Epithelial cell of esophagus (primary cell): Measurements from ENCODE around the gene SPC25.

Experiments
- DNase-seq: peaks from one replicate; pipeline ENCODE4 v3.0.0; 2010; ENCODE audit warnings: low read depth
- H3K4me3 ChIP-seq: 2 replicates; pipeline ENCODE4 v1.5.1; 2011; ENCODE audit warnings: mild to moderate bottlenecking, low read length, control low read depth
- CTCF ChIP-seq: IDR thresholded peaks from 2 replicates; pipeline ENCODE4 v1.5.1; 2011; ENCODE audit warnings: low read depth, mild to moderate bottlenecking, low read length, control low read depth, inconsistent platforms; ENCODE audit not compliant: insufficient read depth; ENCODE audit errors: missing control alignments

SPC25 gene

DNA sequence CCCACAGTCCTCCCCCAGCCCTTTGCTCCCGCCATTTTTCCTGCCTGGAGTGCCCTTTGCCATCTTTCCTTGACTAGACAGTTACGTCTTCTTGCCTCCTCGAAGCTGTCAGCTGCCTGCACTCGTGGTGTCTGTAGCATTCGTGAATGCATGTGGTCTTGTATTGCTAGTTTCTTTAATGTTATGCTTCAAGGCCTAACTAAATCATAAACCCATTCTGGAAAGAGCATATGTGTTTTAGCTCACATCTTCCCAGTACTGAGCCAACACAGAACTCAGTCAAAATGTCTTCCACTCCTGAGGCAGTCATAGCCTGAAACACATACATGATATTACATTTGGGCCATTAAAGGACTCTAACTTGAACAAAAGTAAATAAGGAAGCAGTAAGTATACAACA lies 35.6 kb downstream of the SPC25 start:
- no peak for TF ChIP-seq CTCF
- H3K4me3 ChIP-seq: no peak overlapping the region
- DNase-seq: no peak

GRCh38 chr2:168853471-168853870 lies 36.8 kb downstream of the SPC25 start:
- no peak overlapping the region for H3K4me3 ChIP-seq
- no peak for TF ChIP-seq CTCF
- DNase-seq: peak; percentile 59

DNA sequence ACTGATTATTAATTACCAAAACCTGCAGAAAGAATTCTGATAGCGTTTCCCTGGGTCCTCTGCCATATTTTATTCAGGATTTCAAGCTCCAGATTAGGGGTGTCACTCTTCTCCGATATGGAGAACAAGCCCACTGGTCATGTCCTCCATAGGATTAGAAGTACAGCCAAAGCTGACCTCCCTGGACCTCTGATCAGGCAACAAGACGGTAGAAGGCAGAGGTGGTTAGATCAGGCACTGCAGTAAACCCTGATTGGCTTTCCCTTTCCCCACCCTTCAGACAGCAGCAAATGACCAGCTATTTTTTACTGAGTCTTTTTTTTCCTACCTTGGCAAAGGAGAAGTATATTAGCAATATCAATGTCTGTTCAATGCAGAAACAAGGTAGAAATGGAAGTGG lies 37.7 kb downstream of the SPC25 start:
- TF ChIP-seq CTCF: no peak
- no peak overlapping the region for H3K4me3 ChIP-seq
- DNase-seq: no peak

DNA sequence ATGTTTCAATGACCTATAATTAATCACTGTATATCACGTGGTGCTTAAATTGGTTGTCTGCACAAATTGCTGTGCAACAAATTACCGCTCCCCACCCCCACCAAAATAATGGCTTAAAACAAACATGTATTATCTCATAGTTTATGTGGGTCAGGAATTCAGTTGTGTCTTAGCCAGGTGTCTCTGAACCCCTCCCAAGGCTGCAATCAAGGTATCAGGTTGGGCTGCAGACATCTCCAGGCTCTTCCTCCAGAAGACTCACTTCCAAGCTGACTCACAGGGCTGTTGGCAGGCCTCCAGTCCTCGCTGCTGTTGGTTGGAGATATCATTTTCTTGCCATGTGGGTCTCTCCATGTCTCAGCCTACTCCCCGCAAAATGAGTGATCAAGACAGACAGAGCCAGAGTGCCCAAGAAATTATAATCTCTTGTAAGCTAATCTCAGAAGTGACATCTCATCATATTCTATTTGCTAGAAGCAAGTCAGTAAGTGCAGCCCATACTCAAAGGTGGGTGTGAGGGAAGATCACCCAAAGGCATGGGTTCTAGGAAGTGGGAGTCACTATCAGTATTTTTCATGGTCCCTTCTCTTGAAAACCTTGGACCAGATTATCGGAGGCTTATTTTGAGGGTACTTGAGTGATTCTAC lies 38.4 kb downstream of the SPC25 start:
- TF ChIP-seq CTCF: no peak
- no peak overlapping the region for H3K4me3 ChIP-seq
- peak; percentile 93 for DNase-seq

DNA sequence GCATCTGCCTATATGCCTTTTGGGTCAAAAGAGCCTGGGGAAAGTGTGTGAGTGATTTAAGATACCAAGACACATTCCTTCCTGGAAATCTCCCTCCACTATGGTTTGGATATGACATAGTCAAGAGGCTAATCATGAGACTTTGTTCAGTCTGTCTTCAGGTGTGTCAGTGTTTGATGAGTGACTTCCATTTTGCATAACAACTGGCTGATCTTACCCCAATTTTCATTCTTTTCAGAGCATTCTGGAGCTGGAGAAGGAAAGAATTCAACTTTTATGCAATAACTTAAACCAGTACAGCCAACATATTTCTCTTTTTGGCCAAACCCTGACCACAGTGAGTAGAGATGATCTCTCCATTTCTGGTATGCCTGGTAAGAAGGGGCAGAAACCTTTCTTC lies 39.4 kb downstream of the SPC25 start:
- DNase-seq: no peak
- H3K4me3 ChIP-seq: no peak overlapping the region
- TF ChIP-seq CTCF: no peak

- peak; percentile 11 for DNase-seq
- peak; percentile 13 for TF ChIP-seq CTCF
- no peak overlapping the region for H3K4me3 ChIP-seq
These were observed 40.6 kb downstream of the SPC25 start for GRCh38 chr2:168849610-168850009.

DNA sequence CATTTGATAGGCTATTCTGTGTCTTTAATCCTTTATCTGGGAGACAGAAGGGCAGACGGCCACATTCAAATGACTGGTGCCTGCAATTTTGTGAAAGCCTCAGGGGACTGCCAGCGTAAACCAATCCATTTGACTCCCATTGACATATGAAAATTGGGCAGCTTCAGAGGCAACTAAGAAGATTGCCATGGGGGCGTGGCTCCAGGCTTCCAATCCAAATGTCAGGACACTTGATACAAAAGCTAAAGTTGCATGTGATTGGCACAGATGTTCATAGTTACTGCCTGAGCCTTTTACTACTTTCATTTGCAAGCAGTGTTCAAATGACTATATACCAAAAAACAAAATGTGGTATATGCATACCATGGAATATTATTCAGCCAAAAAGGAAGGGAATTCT lies 42.0 kb downstream of the SPC25 start:
- no peak for DNase-seq
- no peak overlapping the region for H3K4me3 ChIP-seq
- no peak for TF ChIP-seq CTCF
